ENCODE results near the gene GRIN3B. TPM values are rescaled to one million over a fixed set of nuclear protein-coding genes. Genes with fewer than 3 reads are reported as not detected.

GRIN3B gene
- total and polyA plus RNA-seq, 2 of the 4 experiments (the other 2 are of a cell fraction), result under 0.01 to 0.91 TPM

Small RNAs within 50 kb of the gene (microRNA-seq; reads per million reads assigned to microRNA genes)
- gene RNU6-2 (ENCODE audit: insufficient read depth, insufficient read length), result not detected

Small RNAs within 50 kb of the gene (small RNA-seq; reads per million reads assigned to genes)
- gene RNU6-2, result 0.88 to 97.0 (median 1.4) reads per million in 5 experiments

Other genes starting within 250 kb of the GRIN3B start
- not detected in 2 replicates for gene MISP, start 249.3 kb upstream of the GRIN3B start, total RNA-seq (2012; rRNA removed)
- gene MISP, start 249.3 kb upstream of the GRIN3B start, polyA plus RNA-seq (2012; rRNA removed), result 0.03 TPM in 1 of 2 replicates, not detected in the other
- gene PTBP1, start 203.0 kb upstream of the GRIN3B start, total RNA-seq (2012; rRNA removed), result 95.5 and 146 TPM in 2 replicates
- gene PTBP1, start 203.0 kb upstream of the GRIN3B start, polyA plus RNA-seq (2012; rRNA removed), result 269 and 483 TPM in 2 replicates
- gene PLPPR3, start 178.5 kb upstream of the GRIN3B start, total RNA-seq (2012; rRNA removed), result 0.36 and 0.56 TPM in 2 replicates
- gene PLPPR3, start 178.5 kb upstream of the GRIN3B start, polyA plus RNA-seq (2012; rRNA removed), result 1.2 and 2.0 TPM in 2 replicates
- gene AZU1, start 172.6 kb upstream of the GRIN3B start, total RNA-seq (2012; rRNA removed), result not detected in 2 replicates
- gene AZU1, start 172.6 kb upstream of the GRIN3B start, polyA plus RNA-seq (2012; rRNA removed), result 0.12 TPM in 1 of 2 replicates, not detected in the other
- not detected in 2 replicates for gene PRTN3, start 159.4 kb upstream of the GRIN3B start, total RNA-seq (2012; rRNA removed)
- not detected in 2 replicates for gene PRTN3, start 159.4 kb upstream of the GRIN3B start, polyA plus RNA-seq (2012; rRNA removed)
- not detected in 2 replicates for gene ELANE, start 148.1 kb upstream of the GRIN3B start, total RNA-seq (2012; rRNA removed)
- 0.24 and 0.27 TPM in 2 replicates for gene ELANE, start 148.1 kb upstream of the GRIN3B start, polyA plus RNA-seq (2012; rRNA removed)
- 1.1 and 1.4 TPM in 2 replicates for gene CFD, start 140.8 kb upstream of the GRIN3B start, total RNA-seq (2012; rRNA removed)
- 2.8 and 3.8 TPM in 2 replicates for gene CFD, start 140.8 kb upstream of the GRIN3B start, polyA plus RNA-seq (2012; rRNA removed)
- gene MED16, start 107.2 kb upstream of the GRIN3B start, total RNA-seq (2012; rRNA removed), result 8.1 and 15.3 TPM in 2 replicates
- gene MED16, start 107.2 kb upstream of the GRIN3B start, polyA plus RNA-seq (2012; rRNA removed), result 40.2 and 49.0 TPM in 2 replicates
- not detected in 2 replicates for gene RNU6-9, start 106.9 kb upstream of the GRIN3B start, total RNA-seq (2012; rRNA removed)
- gene RNU6-9, start 106.9 kb upstream of the GRIN3B start, polyA plus RNA-seq (2012; rRNA removed), result not detected in 2 replicates
- 8.9 and 9.0 TPM in 2 replicates for gene R3HDM4, start 87.2 kb upstream of the GRIN3B start, total RNA-seq (2012; rRNA removed)
- gene R3HDM4, start 87.2 kb upstream of the GRIN3B start, polyA plus RNA-seq (2012; rRNA removed), result 51.5 and 52.5 TPM in 2 replicates
- not detected in 2 replicates for gene KISS1R, start 83.1 kb upstream of the GRIN3B start, total RNA-seq (2012; rRNA removed)
- gene KISS1R, start 83.1 kb upstream of the GRIN3B start, polyA plus RNA-seq (2012; rRNA removed), result not detected in 2 replicates
- 16.0 and 16.7 TPM in 2 replicates for gene ARID3A, start 74.4 kb upstream of the GRIN3B start, total RNA-seq (2012; rRNA removed)
- 23.1 and 29.4 TPM in 2 replicates for gene ARID3A, start 74.4 kb upstream of the GRIN3B start, polyA plus RNA-seq (2012; rRNA removed)
- gene WDR18, start 16.1 kb upstream of the GRIN3B start, total RNA-seq (2012; rRNA removed), result 37.1 and 38.9 TPM in 2 replicates
- gene WDR18, start 16.1 kb upstream of the GRIN3B start, polyA plus RNA-seq (2012; rRNA removed), result 56.9 and 74.5 TPM in 2 replicates
- gene TMEM259, start 20.7 kb downstream of the GRIN3B start, total RNA-seq (2012; rRNA removed), result 22.6 and 26.4 TPM in 2 replicates
- gene TMEM259, start 20.7 kb downstream of the GRIN3B start, polyA plus RNA-seq (2012; rRNA removed), result 153 and 181 TPM in 2 replicates
- gene RNU6-2, start 21.1 kb downstream of the GRIN3B start, total RNA-seq (2012; rRNA removed), result not detected in 2 replicates
- not detected in 2 replicates for gene RNU6-2, start 21.1 kb downstream of the GRIN3B start, polyA plus RNA-seq (2012; rRNA removed)
- gene CNN2, start 26.2 kb downstream of the GRIN3B start, total RNA-seq (2012; rRNA removed), result 270 and 272 TPM in 2 replicates
- 385 and 395 TPM in 2 replicates for gene CNN2, start 26.2 kb downstream of the GRIN3B start, polyA plus RNA-seq (2012; rRNA removed)
- 0.36 and 0.56 TPM in 2 replicates for gene ABCA7, start 39.7 kb downstream of the GRIN3B start, total RNA-seq (2012; rRNA removed)
- gene ABCA7, start 39.7 kb downstream of the GRIN3B start, polyA plus RNA-seq (2012; rRNA removed), result 3.2 and 3.3 TPM in 2 replicates
- gene ARHGAP45, start 66.7 kb downstream of the GRIN3B start, total RNA-seq (2012; rRNA removed), result 0.83 and 1.3 TPM in 2 replicates
- gene ARHGAP45, start 66.7 kb downstream of the GRIN3B start, polyA plus RNA-seq (2012; rRNA removed), result 1.4 and 1.7 TPM in 2 replicates
- 195 and 294 TPM in 2 replicates for gene POLR2E, start 95.0 kb downstream of the GRIN3B start, total RNA-seq (2012; rRNA removed)
- gene POLR2E, start 95.0 kb downstream of the GRIN3B start, polyA plus RNA-seq (2012; rRNA removed), result 391 and 449 TPM in 2 replicates
- 357 and 415 TPM in 2 replicates for gene GPX4, start 103.6 kb downstream of the GRIN3B start, total RNA-seq (2012; rRNA removed)
- 1,083 and 1,136 TPM in 2 replicates for gene GPX4, start 103.6 kb downstream of the GRIN3B start, polyA plus RNA-seq (2012; rRNA removed)
- 13.4 and 13.6 TPM in 2 replicates for gene SBNO2, start 173.8 kb downstream of the GRIN3B start, total RNA-seq (2012; rRNA removed)
- gene SBNO2, start 173.8 kb downstream of the GRIN3B start, polyA plus RNA-seq (2012; rRNA removed), result 40.4 and 40.5 TPM in 2 replicates
- gene STK11, start 205.4 kb downstream of the GRIN3B start, total RNA-seq (2012; rRNA removed), result 39.3 and 45.0 TPM in 2 replicates
- gene STK11, start 205.4 kb downstream of the GRIN3B start, polyA plus RNA-seq (2012; rRNA removed), result 40.9 and 42.8 TPM in 2 replicates
- 0.18 and 0.56 TPM in 2 replicates for gene CBARP, start 237.6 kb downstream of the GRIN3B start, total RNA-seq (2012; rRNA removed)
- gene CBARP, start 237.6 kb downstream of the GRIN3B start, polyA plus RNA-seq (2012; rRNA removed), result 3.9 and 8.5 TPM in 2 replicates
- gene ATP5F1D, start 241.3 kb downstream of the GRIN3B start, total RNA-seq (2012; rRNA removed), result 7.3 and 13.6 TPM in 2 replicates
- gene ATP5F1D, start 241.3 kb downstream of the GRIN3B start, polyA plus RNA-seq (2012; rRNA removed), result 140 and 189 TPM in 2 replicates
- gene MIDN, start 248.2 kb downstream of the GRIN3B start, total RNA-seq (2012; rRNA removed), result 2.2 and 2.5 TPM in 2 replicates
- gene MIDN, start 248.2 kb downstream of the GRIN3B start, polyA plus RNA-seq (2012; rRNA removed), result 24.1 and 26.0 TPM in 2 replicates

Measured in IMR-90 (cell line).